HEK293 (cell line): Measurements from ENCODE around the gene SERPINB8.

Experiments
- GLIS1 ChIP-seq: fragments of 450-650 bp; formaldehyde crosslinking; IDR thresholded peaks from 2 replicates; pipeline ENCODE4 v1.5.1; 2016; ENCODE audit warnings: missing biosample characterization, missing genetic modification characterization
- GLIS2 ChIP-seq: fragments of 450-650 bp; formaldehyde crosslinking; IDR thresholded peaks from 2 replicates; pipeline ENCODE4 v1.5.1; 2016; ENCODE audit warnings: missing biosample characterization, missing genetic modification characterization
- MEIS1 ChIP-seq: sonication (generic); formaldehyde crosslinking; IDR thresholded peaks from 2 replicates; pipeline ENCODE4 v1.8.1; 2022; ENCODE audit warnings: missing genetic modification reagents, mild to moderate bottlenecking, borderline replicate concordance
- SCRT1 ChIP-seq: fragments of 450-650 bp; formaldehyde crosslinking; IDR thresholded peaks from 2 replicates; pipeline ENCODE4 v1.5.1; 2016; ENCODE audit warnings: missing biosample characterization, missing genetic modification characterization, borderline replicate concordance
- SP2 ChIP-seq: fragments of 450-650 bp; formaldehyde crosslinking; IDR thresholded peaks from 2 replicates; pipeline ENCODE4 v1.5.1; 2016; ENCODE audit warnings: missing biosample characterization, missing genetic modification characterization
- YY1 ChIP-seq: fragments of 450-650 bp; formaldehyde crosslinking; IDR thresholded peaks from 2 replicates; pipeline ENCODE4 v1.5.1; 2018; ENCODE audit warnings: missing biosample characterization, missing genetic modification characterization
- ZIC2 ChIP-seq: fragments of 450-650 bp; formaldehyde crosslinking; IDR thresholded peaks from 2 replicates; pipeline ENCODE4 v1.5.1; 2016; ENCODE audit warnings: missing biosample characterization, missing genetic modification characterization
- ZNF239 ChIP-seq: fragments of 450-650 bp; formaldehyde crosslinking; IDR thresholded peaks from 2 replicates; pipeline ENCODE4 v1.5.1; 2016; ENCODE audit warnings: missing biosample characterization, missing genetic modification characterization
- ZNF248 ChIP-seq: fragments of 450-650 bp; formaldehyde crosslinking; IDR thresholded peaks from 2 replicates; pipeline ENCODE4 v1.5.1; 2017; ENCODE audit warnings: missing biosample characterization, missing genetic modification characterization
- ZNF274 ChIP-seq, 2 experiments: fragments of 200-500 bp in 1 of 2; fragments of 450-650 bp in 1 of 2; sonication (Bioruptor generic) in 1 of 2; formaldehyde crosslinking in 1 of 2; IDR thresholded peaks; 2 replicates each; pipeline versions ENCODE4 v1.5.1 to v1.6.1; 2014 to 2016; ENCODE audit warnings: borderline replicate concordance in 1 of 2, inconsistent platforms in 1 of 2, low read length in 1 of 2, missing biosample characterization in 1 of 2, missing genetic modification characterization in 1 of 2
- ZNF335 ChIP-seq: fragments of 450-650 bp; formaldehyde crosslinking; conservative IDR thresholded peaks from 2 replicates; pipeline ENCODE4 v1.5.1; 2016; ENCODE audit warnings: missing biosample characterization, missing genetic modification characterization
- ZNF426 ChIP-seq: fragments of 450-650 bp; formaldehyde crosslinking; IDR thresholded peaks from 2 replicates; pipeline ENCODE4 v1.5.1; 2017; ENCODE audit warnings: missing biosample characterization, missing genetic modification characterization, mild to moderate bottlenecking, inconsistent platforms, moderate library complexity
- ZNF433 ChIP-seq: fragments of 450-650 bp; formaldehyde crosslinking; IDR thresholded peaks from 2 replicates; pipeline ENCODE4 v1.5.1; 2016; ENCODE audit warnings: missing biosample characterization, missing genetic modification characterization, low read depth
- ZNF48 ChIP-seq: fragments of 450-650 bp; formaldehyde crosslinking; IDR thresholded peaks from 2 replicates; pipeline ENCODE4 v1.5.1; 2016; ENCODE audit warnings: missing biosample characterization, missing genetic modification characterization
- ZNF560 ChIP-seq: fragments of 450-650 bp; formaldehyde crosslinking; IDR thresholded peaks from 2 replicates; pipeline ENCODE4 v1.5.1; 2017; ENCODE audit warnings: missing biosample characterization, missing genetic modification characterization, borderline replicate concordance
- ZNF585B ChIP-seq: fragments of 450-650 bp; formaldehyde crosslinking; IDR thresholded peaks from 2 replicates; pipeline ENCODE4 v1.5.1; 2016; ENCODE audit warnings: missing biosample characterization, missing genetic modification characterization
- ZNF596 ChIP-seq: fragments of 450-650 bp; IDR thresholded peaks from 2 replicates; pipeline ENCODE4 v1.5.0; 2018; ENCODE audit warnings: missing biosample characterization, mild to moderate bottlenecking, missing genetic modification characterization, moderate library complexity
- ZNF600 ChIP-seq: fragments of 450-650 bp; formaldehyde crosslinking; IDR thresholded peaks from 2 replicates; pipeline ENCODE4 v1.5.1; 2016; ENCODE audit warnings: missing biosample characterization, missing genetic modification characterization
- ZNF610 ChIP-seq: fragments of 450-650 bp; formaldehyde crosslinking; IDR thresholded peaks from 2 replicates; pipeline ENCODE4 v1.5.1; 2016; ENCODE audit warnings: missing biosample characterization, missing genetic modification characterization, borderline replicate concordance
- ZNF624 ChIP-seq: fragments of 450-650 bp; formaldehyde crosslinking; IDR thresholded peaks from 2 replicates; pipeline ENCODE4 v1.5.1; 2017; ENCODE audit warnings: missing biosample characterization, missing genetic modification characterization
- ZNF777 ChIP-seq: fragments of 450-650 bp; formaldehyde crosslinking; IDR thresholded peaks from 2 replicates; pipeline ENCODE4 v1.5.1; 2017; ENCODE audit warnings: missing biosample characterization, missing genetic modification characterization, borderline replicate concordance
- TF ChIP-seq, protein P1 (sequence below): fragments of 450-650 bp; formaldehyde crosslinking; IDR thresholded peaks from 2 replicates; pipeline ENCODE4 v1.5.1; 2016; ENCODE audit warnings: missing biosample characterization, missing genetic modification characterization, borderline replicate concordance
- TF ChIP-seq, protein P2 (sequence below): fragments of 450-650 bp; formaldehyde crosslinking; IDR thresholded peaks from 2 replicates; pipeline ENCODE4 v1.5.1; 2017; ENCODE audit warnings: missing biosample characterization, missing genetic modification characterization
- TF ChIP-seq, protein P3 (sequence below): fragments of 450-650 bp; formaldehyde crosslinking; IDR thresholded peaks from 2 replicates; pipeline ENCODE4 v1.5.1; 2016; ENCODE audit warnings: missing biosample characterization, missing genetic modification characterization
- TF ChIP-seq, protein P4 (sequence below): fragments of 450-650 bp; formaldehyde crosslinking; IDR thresholded peaks from 2 replicates; pipeline ENCODE4 v1.5.1; 2017; ENCODE audit warnings: missing biosample characterization, missing genetic modification characterization
- TF ChIP-seq, protein P5 (sequence below): fragments of 450-650 bp; formaldehyde crosslinking; IDR thresholded peaks from 2 replicates; pipeline ENCODE4 v1.5.1; 2017; ENCODE audit warnings: missing biosample characterization, missing genetic modification characterization

Gene SERPINB8

DNA sequence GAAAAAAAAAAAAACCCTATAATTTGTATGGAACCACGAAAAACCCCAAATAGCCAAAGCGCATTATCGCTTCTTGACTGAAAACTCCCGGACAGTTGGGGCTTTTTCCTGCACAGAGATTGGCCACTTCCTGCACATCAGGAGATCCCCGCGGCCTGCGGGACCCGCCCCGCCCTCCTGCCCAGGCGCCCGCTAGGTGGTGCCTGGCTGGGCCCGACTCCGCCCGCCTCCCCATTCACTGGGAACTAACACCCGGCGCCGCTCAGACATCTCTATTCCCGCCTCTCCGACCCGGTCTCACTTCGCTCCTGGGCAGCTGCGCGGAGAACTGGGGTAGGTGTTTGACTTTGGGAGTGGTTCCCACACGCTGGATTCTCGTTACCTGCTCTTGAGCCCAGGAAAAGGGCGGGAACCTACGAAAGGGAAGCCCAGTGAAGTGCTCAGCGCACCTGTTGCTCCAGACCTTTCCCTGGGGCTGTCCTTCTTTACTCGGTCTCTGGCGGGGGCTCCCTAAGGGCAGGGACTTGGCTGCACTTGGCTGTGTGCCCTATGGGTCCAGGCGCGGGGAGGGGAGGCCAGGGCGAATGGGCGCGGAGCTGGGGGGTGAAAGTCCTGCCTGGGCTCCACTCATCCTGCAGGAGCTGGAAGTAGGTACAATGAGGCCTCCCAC lies 20.7 kb upstream of the SERPINB8 start, which contains the start of gene HMSD (continued):
- TF ChIP-seq, protein P1, sequence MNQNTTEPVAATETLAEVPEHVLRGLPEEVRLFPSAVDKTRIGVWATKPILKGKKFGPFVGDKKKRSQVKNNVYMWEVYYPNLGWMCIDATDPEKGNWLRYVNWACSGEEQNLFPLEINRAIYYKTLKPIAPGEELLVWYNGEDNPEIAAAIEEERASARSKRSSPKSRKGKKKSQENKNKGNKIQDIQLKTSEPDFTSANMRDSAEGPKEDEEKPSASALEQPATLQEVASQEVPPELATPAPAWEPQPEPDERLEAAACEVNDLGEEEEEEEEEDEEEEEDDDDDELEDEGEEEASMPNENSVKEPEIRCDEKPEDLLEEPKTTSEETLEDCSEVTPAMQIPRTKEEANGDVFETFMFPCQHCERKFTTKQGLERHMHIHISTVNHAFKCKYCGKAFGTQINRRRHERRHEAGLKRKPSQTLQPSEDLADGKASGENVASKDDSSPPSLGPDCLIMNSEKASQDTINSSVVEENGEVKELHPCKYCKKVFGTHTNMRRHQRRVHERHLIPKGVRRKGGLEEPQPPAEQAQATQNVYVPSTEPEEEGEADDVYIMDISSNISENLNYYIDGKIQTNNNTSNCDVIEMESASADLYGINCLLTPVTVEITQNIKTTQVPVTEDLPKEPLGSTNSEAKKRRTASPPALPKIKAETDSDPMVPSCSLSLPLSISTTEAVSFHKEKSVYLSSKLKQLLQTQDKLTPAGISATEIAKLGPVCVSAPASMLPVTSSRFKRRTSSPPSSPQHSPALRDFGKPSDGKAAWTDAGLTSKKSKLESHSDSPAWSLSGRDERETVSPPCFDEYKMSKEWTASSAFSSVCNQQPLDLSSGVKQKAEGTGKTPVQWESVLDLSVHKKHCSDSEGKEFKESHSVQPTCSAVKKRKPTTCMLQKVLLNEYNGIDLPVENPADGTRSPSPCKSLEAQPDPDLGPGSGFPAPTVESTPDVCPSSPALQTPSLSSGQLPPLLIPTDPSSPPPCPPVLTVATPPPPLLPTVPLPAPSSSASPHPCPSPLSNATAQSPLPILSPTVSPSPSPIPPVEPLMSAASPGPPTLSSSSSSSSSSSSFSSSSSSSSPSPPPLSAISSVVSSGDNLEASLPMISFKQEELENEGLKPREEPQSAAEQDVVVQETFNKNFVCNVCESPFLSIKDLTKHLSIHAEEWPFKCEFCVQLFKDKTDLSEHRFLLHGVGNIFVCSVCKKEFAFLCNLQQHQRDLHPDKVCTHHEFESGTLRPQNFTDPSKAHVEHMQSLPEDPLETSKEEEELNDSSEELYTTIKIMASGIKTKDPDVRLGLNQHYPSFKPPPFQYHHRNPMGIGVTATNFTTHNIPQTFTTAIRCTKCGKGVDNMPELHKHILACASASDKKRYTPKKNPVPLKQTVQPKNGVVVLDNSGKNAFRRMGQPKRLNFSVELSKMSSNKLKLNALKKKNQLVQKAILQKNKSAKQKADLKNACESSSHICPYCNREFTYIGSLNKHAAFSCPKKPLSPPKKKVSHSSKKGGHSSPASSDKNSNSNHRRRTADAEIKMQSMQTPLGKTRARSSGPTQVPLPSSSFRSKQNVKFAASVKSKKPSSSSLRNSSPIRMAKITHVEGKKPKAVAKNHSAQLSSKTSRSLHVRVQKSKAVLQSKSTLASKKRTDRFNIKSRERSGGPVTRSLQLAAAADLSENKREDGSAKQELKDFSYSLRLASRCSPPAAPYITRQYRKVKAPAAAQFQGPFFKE (tag by site-specific recombination), result no peak
- TF ChIP-seq ZIC2 (tag by site-specific recombination), result peak; percentile 26; the same call in 1 of the 2 replicates
- no peak for TF ChIP-seq ZNF610 (tag by site-specific recombination)
- TF ChIP-seq, protein P2, sequence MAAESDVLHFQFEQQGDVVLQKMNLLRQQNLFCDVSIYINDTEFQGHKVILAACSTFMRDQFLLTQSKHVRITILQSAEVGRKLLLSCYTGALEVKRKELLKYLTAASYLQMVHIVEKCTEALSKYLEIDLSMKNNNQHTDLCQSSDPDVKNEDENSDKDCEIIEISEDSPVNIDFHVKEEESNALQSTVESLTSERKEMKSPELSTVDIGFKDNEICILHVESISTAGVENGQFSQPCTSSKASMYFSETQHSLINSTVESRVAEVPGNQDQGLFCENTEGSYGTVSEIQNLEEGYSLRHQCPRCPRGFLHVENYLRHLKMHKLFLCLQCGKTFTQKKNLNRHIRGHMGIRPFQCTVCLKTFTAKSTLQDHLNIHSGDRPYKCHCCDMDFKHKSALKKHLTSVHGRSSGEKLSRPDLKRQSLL (tag by site-specific recombination), result no peak
- peak; percentile 61 for TF ChIP-seq GLIS2 (tag by site-specific recombination)
- peak; percentile 27; the same call in 1 of the 2 replicates for TF ChIP-seq GLIS1 (tag by site-specific recombination)
- TF ChIP-seq, protein P3, sequence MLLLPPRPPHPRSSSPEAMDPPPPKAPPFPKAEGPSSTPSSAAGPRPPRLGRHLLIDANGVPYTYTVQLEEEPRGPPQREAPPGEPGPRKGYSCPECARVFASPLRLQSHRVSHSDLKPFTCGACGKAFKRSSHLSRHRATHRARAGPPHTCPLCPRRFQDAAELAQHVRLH (tag by site-specific recombination), result no peak
- TF ChIP-seq ZNF248 (tag by site-specific recombination), result no peak
- no peak for TF ChIP-seq ZNF585B (tag by site-specific recombination)
- TF ChIP-seq ZNF433, result no peak
- no peak for TF ChIP-seq ZNF777 (tag by site-specific recombination)
- no peak for TF ChIP-seq ZNF239 (tag by site-specific recombination)
- TF ChIP-seq, protein P4, sequence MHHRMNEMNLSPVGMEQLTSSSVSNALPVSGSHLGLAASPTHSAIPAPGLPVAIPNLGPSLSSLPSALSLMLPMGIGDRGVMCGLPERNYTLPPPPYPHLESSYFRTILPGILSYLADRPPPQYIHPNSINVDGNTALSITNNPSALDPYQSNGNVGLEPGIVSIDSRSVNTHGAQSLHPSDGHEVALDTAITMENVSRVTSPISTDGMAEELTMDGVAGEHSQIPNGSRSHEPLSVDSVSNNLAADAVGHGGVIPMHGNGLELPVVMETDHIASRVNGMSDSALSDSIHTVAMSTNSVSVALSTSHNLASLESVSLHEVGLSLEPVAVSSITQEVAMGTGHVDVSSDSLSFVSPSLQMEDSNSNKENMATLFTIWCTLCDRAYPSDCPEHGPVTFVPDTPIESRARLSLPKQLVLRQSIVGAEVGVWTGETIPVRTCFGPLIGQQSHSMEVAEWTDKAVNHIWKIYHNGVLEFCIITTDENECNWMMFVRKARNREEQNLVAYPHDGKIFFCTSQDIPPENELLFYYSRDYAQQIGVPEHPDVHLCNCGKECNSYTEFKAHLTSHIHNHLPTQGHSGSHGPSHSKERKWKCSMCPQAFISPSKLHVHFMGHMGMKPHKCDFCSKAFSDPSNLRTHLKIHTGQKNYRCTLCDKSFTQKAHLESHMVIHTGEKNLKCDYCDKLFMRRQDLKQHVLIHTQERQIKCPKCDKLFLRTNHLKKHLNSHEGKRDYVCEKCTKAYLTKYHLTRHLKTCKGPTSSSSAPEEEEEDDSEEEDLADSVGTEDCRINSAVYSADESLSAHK (tag by site-specific recombination), result no peak
- TF ChIP-seq, protein P5, sequence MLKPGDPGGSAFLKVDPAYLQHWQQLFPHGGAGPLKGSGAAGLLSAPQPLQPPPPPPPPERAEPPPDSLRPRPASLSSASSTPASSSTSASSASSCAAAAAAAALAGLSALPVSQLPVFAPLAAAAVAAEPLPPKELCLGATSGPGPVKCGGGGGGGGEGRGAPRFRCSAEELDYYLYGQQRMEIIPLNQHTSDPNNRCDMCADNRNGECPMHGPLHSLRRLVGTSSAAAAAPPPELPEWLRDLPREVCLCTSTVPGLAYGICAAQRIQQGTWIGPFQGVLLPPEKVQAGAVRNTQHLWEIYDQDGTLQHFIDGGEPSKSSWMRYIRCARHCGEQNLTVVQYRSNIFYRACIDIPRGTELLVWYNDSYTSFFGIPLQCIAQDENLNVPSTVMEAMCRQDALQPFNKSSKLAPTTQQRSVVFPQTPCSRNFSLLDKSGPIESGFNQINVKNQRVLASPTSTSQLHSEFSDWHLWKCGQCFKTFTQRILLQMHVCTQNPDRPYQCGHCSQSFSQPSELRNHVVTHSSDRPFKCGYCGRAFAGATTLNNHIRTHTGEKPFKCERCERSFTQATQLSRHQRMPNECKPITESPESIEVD (tag by site-specific recombination), result no peak
- TF ChIP-seq ZNF596, result no peak
- no peak for TF ChIP-seq ZNF624 (tag by site-specific recombination)
- TF ChIP-seq SP2 (tag by site-specific recombination), result peak; percentile 80
- no peak for TF ChIP-seq ZNF600 (tag by site-specific recombination)
- no peak for TF ChIP-seq ZNF274 (IDR thresholded peaks at IDR 0.05; ENCODE audit: low read length)
- no peak for TF ChIP-seq ZNF274 (tag by site-specific recombination; IDR thresholded peaks at IDR 0.05; ENCODE audit: borderline replicate concordance)
- TF ChIP-seq ZNF426, result no peak
- TF ChIP-seq SCRT1, result peak; percentile 91
- TF ChIP-seq ZNF335 (tag by site-specific recombination), result 0 out of 2 replicates have a peak, but pooled peaks have one; percentile 15
- no peak for TF ChIP-seq YY1 (tag by site-specific recombination)
- TF ChIP-seq ZNF560 (tag by site-specific recombination), result no peak
- TF ChIP-seq MEIS1 (CRISPR knock-in tag), result no peak
- no peak for TF ChIP-seq ZNF48 (tag by site-specific recombination)
